Vagina (tissue), 2 donors: ENCODE results near the gene DCLK2.

Experiments
- CTCF ChIP-seq, 3 experiments: fragments of 450-650 bp in 2 of 3; fragments of 200-600 bp in 1 of 3; sonication (generic) in 1 of 3; IDR thresholded peaks; one replicate each; pipeline ENCODE4 v1.5.1; 2017 to 2019; ENCODE audit warnings: antibody characterized with exemption in 3 of 3, mild to moderate bottlenecking in 2 of 3, moderate library complexity in 2 of 3
- POLR2A ChIP-seq, 2 donors: fragments of 450-650 bp; IDR thresholded peaks; one replicate each; pipeline ENCODE4 v1.6.1; 2017; ENCODE audit warnings: antibody characterized with exemption in 2 of 2, mild to moderate bottlenecking in 2 of 2, moderate library complexity in 2 of 2

- no peak for TF ChIP-seq CTCF (IDR thresholded peaks at IDR 0.05)
- TF ChIP-seq POLR2A (IDR thresholded peaks at IDR 0.05), result no peak
These were observed 128.7 kb downstream of the DCLK2 start for GRCh38 chr4:150206954-150207353.
